Muscle layer of colon (tissue), 2 donors: ENCODE results near the gene FGF14.

Source experiments
- H3K27ac ChIP-seq: one replicate; pipeline ENCODE4 v1.7.0; 2013; ENCODE audit warnings: low read depth, mild to moderate bottlenecking, low read length, moderate library complexity
- H3K27me3 ChIP-seq, 2 donors: one replicate each; pipeline ENCODE4 v1.7.0; 2013; ENCODE audit warnings: low read length in 2 of 2, mild to moderate bottlenecking in 2 of 2; ENCODE audit not compliant: insufficient read depth in 2 of 2, control insufficient read depth in 1 of 2
- H3K36me3 ChIP-seq: one replicate; pipeline ENCODE4 v1.7.0; 2013; ENCODE audit warnings: mild to moderate bottlenecking, low read length; ENCODE audit not compliant: insufficient read depth
- H3K4me1 ChIP-seq: one replicate; pipeline ENCODE4 v1.7.0; 2013; ENCODE audit warnings: mild to moderate bottlenecking, low read length; ENCODE audit not compliant: insufficient read depth
- H3K4me3 ChIP-seq, 2 donors: one replicate each; pipeline ENCODE4 v1.7.0; 2013; ENCODE audit warnings: low read length in 2 of 2, low read depth in 1 of 2, mild to moderate bottlenecking in 1 of 2, moderate library complexity in 1 of 2
- H3K9ac ChIP-seq: one replicate; pipeline ENCODE4 v1.7.0; 2013; ENCODE audit warnings: low read length
- H3K9me3 ChIP-seq: one replicate; pipeline ENCODE4 v1.7.0; 2013; ENCODE audit warnings: mild to moderate bottlenecking, low read length
- donor health status: abdominal sarcoma.
- donor health status: Adenocarcinoma of cecum.

Gene FGF14

GRCh38 chr13:101707659-101708058 is 694.2 kb downstream of the FGF14 start:
- Histone ChIP-seq H3K9me3 (no peaks in the 10 kb centered on the region), H3K4me3 (no peak overlapping the region), H3K4me1 (no peaks in the 10 kb centered on the region), H3K36me3 (no peaks in the 10 kb centered on the region), H3K27ac (no peak overlapping the region), H3K9ac (no peak overlapping the region), H3K27me3 (no peaks in the 10 kb centered on the region)

GRCh38 chr13:101706651-101707050 is 695.2 kb downstream of the FGF14 start:
- Histone ChIP-seq H3K27ac (no peak overlapping the region), H3K36me3 (no peaks in the 10 kb centered on the region), H3K9ac (no peak overlapping the region), H3K4me1 (no peaks in the 10 kb centered on the region), H3K27me3 (no peaks in the 10 kb centered on the region), H3K4me3 (no peak overlapping the region), H3K9me3 (no peaks in the 10 kb centered on the region)

GRCh38 chr13:101703838-101704237 is 698.0 kb downstream of the FGF14 start:
- Histone ChIP-seq H3K36me3 (no peaks in the 10 kb centered on the region), H3K9ac (no peak overlapping the region), H3K27ac (no peak overlapping the region), H3K4me1 (no peaks in the 10 kb centered on the region), H3K4me3 (no peak overlapping the region), H3K27me3 (no peaks in the 10 kb centered on the region), H3K9me3 (no peaks in the 10 kb centered on the region)

- Histone ChIP-seq H3K9me3 (no peaks in the 10 kb centered on the region), H3K36me3 (no peaks in the 10 kb centered on the region), H3K27me3 (no peaks in the 10 kb centered on the region), H3K9ac (no peak overlapping the region), H3K27ac (no peak overlapping the region), H3K4me3 (no peak overlapping the region), H3K4me1 (no peaks in the 10 kb centered on the region)
Observed at GRCh38 chr13:101703081-101703480, 698.8 kb downstream of the FGF14 start.

GRCh38 chr13:101700598-101700997 is 701.2 kb downstream of the FGF14 start:
- Histone ChIP-seq H3K4me3 (no peak overlapping the region), H3K4me1 (no peaks in the 10 kb centered on the region), H3K27me3 (no peaks in the 10 kb centered on the region), H3K9me3 (no peaks in the 10 kb centered on the region), H3K36me3 (no peaks in the 10 kb centered on the region), H3K27ac (no peak overlapping the region), H3K9ac (no peak overlapping the region)

- no peak overlapping the region for H3K27ac ChIP-seq
- H3K36me3 ChIP-seq = no peaks in the 10 kb centered on the region
- no peaks in the 10 kb centered on the region for H3K27me3 ChIP-seq
- H3K4me1 ChIP-seq = no peaks in the 10 kb centered on the region
- H3K4me3 ChIP-seq = no peak overlapping the region
- no peak overlapping the region for H3K9ac ChIP-seq
- no peaks in the 10 kb centered on the region for H3K9me3 ChIP-seq
Observed at GRCh38 chr13:101698400-101698799, 703.4 kb downstream of the FGF14 start.

- Histone ChIP-seq H3K4me3 (no peak overlapping the region), H3K27me3 (no peaks in the 10 kb centered on the region), H3K9ac (no peak overlapping the region), H3K9me3 (no peaks in the 10 kb centered on the region), H3K27ac (no peak overlapping the region), H3K4me1 (no peaks in the 10 kb centered on the region), H3K36me3 (no peaks in the 10 kb centered on the region)
Observed at GRCh38 chr13:101697745-101698144, 704.1 kb downstream of the FGF14 start.

- H3K36me3 ChIP-seq = no peaks in the 10 kb centered on the region
- H3K27me3 ChIP-seq = no peaks in the 10 kb centered on the region
- H3K9ac ChIP-seq = no peak overlapping the region
- H3K4me1 ChIP-seq = no peaks in the 10 kb centered on the region
- no peak overlapping the region for H3K27ac ChIP-seq
- no peak overlapping the region for H3K4me3 ChIP-seq
- H3K9me3 ChIP-seq = no peaks in the 10 kb centered on the region
Observed at GRCh38 chr13:101695870-101696516, 705.9 kb downstream of the FGF14 start.

- H3K27me3 ChIP-seq = no peaks in the 10 kb centered on the region
- H3K4me3 ChIP-seq = no peak overlapping the region
- H3K9me3 ChIP-seq = no peaks in the 10 kb centered on the region
- H3K4me1 ChIP-seq = no peaks in the 10 kb centered on the region
- no peak overlapping the region for H3K9ac ChIP-seq
- H3K27ac ChIP-seq = no peak overlapping the region
- H3K36me3 ChIP-seq = no peaks in the 10 kb centered on the region
Observed at GRCh38 chr13:101691341-101691860, 710.4 kb downstream of the FGF14 start.

GRCh38 chr13:101690871-101691270 is 711.0 kb downstream of the FGF14 start:
- Histone ChIP-seq H3K27me3 (no peaks in the 10 kb centered on the region), H3K27ac (no peak overlapping the region)

GRCh38 chr13:101686003-101686402 is 715.8 kb downstream of the FGF14 start:
- H3K27ac ChIP-seq = no peak overlapping the region
- H3K27me3 ChIP-seq = no peaks in the 10 kb centered on the region
- no peak overlapping the region for H3K4me3 ChIP-seq
- no peaks in the 10 kb centered on the region for H3K36me3 ChIP-seq
- H3K4me1 ChIP-seq = no peaks in the 10 kb centered on the region
- no peaks in the 10 kb centered on the region for H3K9me3 ChIP-seq
- H3K9ac ChIP-seq = no peak overlapping the region

More at GRCh38 chr13:101690871-101691270, 711.0 kb downstream of the FGF14 start:
- Histone ChIP-seq H3K36me3 (no peaks in the 10 kb centered on the region), H3K9me3 (no peaks in the 10 kb centered on the region), H3K9ac (no peak overlapping the region), H3K4me3 (no peak overlapping the region), H3K4me1 (no peaks in the 10 kb centered on the region)

- Histone ChIP-seq H3K27me3 (no peaks in the 10 kb centered on the region), H3K9me3 (no peaks in the 10 kb centered on the region), H3K36me3 (no peaks in the 10 kb centered on the region), H3K4me1 (no peaks in the 10 kb centered on the region), H3K4me3 (no peak overlapping the region), H3K9ac (no peak overlapping the region), H3K27ac (no peak overlapping the region)
Observed at GRCh38 chr13:101681834-101682233, 720.0 kb downstream of the FGF14 start.
